Natural killer cell (primary cell): ENCODE measurements around the gene TNS2. TPM values are rescaled to one million over a fixed set of nuclear protein-coding genes. Genes with fewer than 3 reads are reported as not detected.

Experiments used
- ATAC-seq, 3 donors: fragments of 150-1000 bp in 2 of 3; fragments of 200-7000 bp in 1 of 3; cut with Tn5 transposase; 1 replicate in 1 of 3; 2 replicates in 2 of 3; pipeline ENCODE4 v1.10.0; 2021; ENCODE audit warnings: mild to moderate bottlenecking in 2 of 3, moderate library complexity in 2 of 3
- DNase-seq, 2 donors: peaks; one replicate each; pipeline versions ENCODE4 v3.0.0 to v3.0.0-alpha.2; 2013 to 2021; ENCODE audit warnings: mixed read lengths in 1 of 2
- H3K27ac ChIP-seq: one replicate; pipeline ENCODE4 v1.5.1; 2013; ENCODE audit warnings: mild to moderate bottlenecking, low read length
- H3K27me3 ChIP-seq: one replicate; pipeline ENCODE4 v1.6.1; 2013; ENCODE audit warnings: low read length; ENCODE audit not compliant: control insufficient read depth, insufficient read depth
- H3K36me3 ChIP-seq: one replicate; pipeline ENCODE4 v1.6.1; 2013; ENCODE audit warnings: low read length; ENCODE audit not compliant: control insufficient read depth, insufficient read depth
- H3K4me1 ChIP-seq: one replicate; pipeline ENCODE4 v1.6.1; 2013; ENCODE audit warnings: low read length; ENCODE audit not compliant: control insufficient read depth, insufficient read depth
- H3K4me3 ChIP-seq: one replicate; pipeline ENCODE4 v1.5.1; 2013; ENCODE audit warnings: low read length
- H3K9me3 ChIP-seq: one replicate; pipeline ENCODE4 v1.6.1; 2013; ENCODE audit warnings: low read length; ENCODE audit not compliant: control insufficient read depth, insufficient read depth
- H3K27ac Mint-ChIP-seq, 2 donors: one replicate each; pipeline ENCODE4 v1.8.0; 2022; ENCODE audit warnings: mild to moderate bottlenecking in 2 of 2, mixed read lengths in 2 of 2, moderate library complexity in 1 of 2
- H3K27me3 Mint-ChIP-seq, 2 donors: one replicate each; pipeline ENCODE4 v1.8.0; 2022; ENCODE audit warnings: low read depth in 2 of 2, mixed read lengths in 2 of 2
- H3K36me3 Mint-ChIP-seq: one replicate; pipeline ENCODE4 v1.8.0; 2022; ENCODE audit warnings: mixed read lengths
- H3K4me1 Mint-ChIP-seq, 2 donors: one replicate each; pipeline ENCODE4 v1.8.0; 2022; ENCODE audit warnings: mixed read lengths in 2 of 2
- H3K4me3 Mint-ChIP-seq: one replicate; pipeline ENCODE4 v1.8.0; 2022; ENCODE audit warnings: mild to moderate bottlenecking, moderate library complexity, mixed read lengths
- H3K9me3 Mint-ChIP-seq, 2 donors: one replicate each; pipeline ENCODE4 v1.8.0; 2022; ENCODE audit warnings: mixed read lengths in 2 of 2
- CTCF ChIP-seq: fragments of 200-600 bp; IDR thresholded peaks from one replicate; pipeline ENCODE4 v1.8.0; 2022; ENCODE audit warnings: antibody characterized with exemption
- WGBS: methylation state at CpG from one replicate; pipeline ENCODE4 v1.1.7; 2013; ENCODE audit warnings: missing lambda C conversion rate; ENCODE audit not compliant: insufficient coverage; 5-methylcytosine and 5-hydroxymethylcytosine counted together
- intact Hi-C: fragments of 100-400 bp; cut with micrococcal nuclease; formaldehyde crosslinking; loops from one replicate; pipeline ENCODE4 v1.14.2; 2022
- total RNA-seq, 4 donors: library from RNA; stranded (reverse); fragments of 120-200 nt in 1 of 4; gene quantifications; one replicate each; pipeline versions ENCODE4 v1.2.3 to v1.2.4, GENCODE V29; 2013 to 2022

Gene TNS2
- total RNA-seq, 3 donors from 2014 or later (not counting 1 experiment from before 2014, with no cell fraction given) = 0.95 to 1.8 (median 1.0) TPM

GRCh38 chr12:53039851-53040250 is 10.0 kb upstream of the TNS2 start:
- H3K4me3 Mint-ChIP-seq = no peak overlapping the region
- no peaks in the 10 kb centered on the region for H3K9me3 Mint-ChIP-seq
- no peak for TF ChIP-seq CTCF
- intact Hi-C loops = no loop called here
- ATAC-seq (no peak), DNase-seq (no peak)
- H3K4me1 Mint-ChIP-seq = peaks cover 9 to 15% of the 10 kb centered on the region in 2 donors
- H3K36me3 ChIP-seq = peaks cover 44% of the 10 kb centered on the region
- H3K27ac Mint-ChIP-seq = no peak overlapping the region
- no peaks in the 10 kb centered on the region for H3K27me3 ChIP-seq
- H3K4me1 ChIP-seq = peaks cover 10% of the 10 kb centered on the region
- H3K4me3 ChIP-seq = no peak overlapping the region
- H3K36me3 Mint-ChIP-seq = peaks cover 20% of the 10 kb centered on the region
- no peak overlapping the region for H3K27ac ChIP-seq
- H3K27me3 Mint-ChIP-seq = peaks cover 0 to 3% of the 10 kb centered on the region in 2 donors
- no peaks in the 10 kb centered on the region for H3K9me3 ChIP-seq
- 90% methylated on average over 2 of the region's 4 CpGs for WGBS

GRCh38 chr12:53042607-53043454 is 7.0 kb upstream of the TNS2 start:
- WGBS = 94% methylated on average over 7 of the region's 7 CpGs
- H3K27ac ChIP-seq = no peak overlapping the region

GRCh38 chr12:53044052-53044581 is 5.7 kb upstream of the TNS2 start:
- peaks cover 12% of the 10 kb centered on the region for H3K36me3 Mint-ChIP-seq
- H3K4me1 Mint-ChIP-seq = peaks cover 10 to 17% of the 10 kb centered on the region in 2 donors
- H3K27ac ChIP-seq = no peak overlapping the region
- 72% methylated on average over 10 of the region's 10 CpGs for WGBS
- peaks cover 19% of the 10 kb centered on the region for H3K4me1 ChIP-seq
- H3K4me3 ChIP-seq = no peak overlapping the region
- no peak overlapping the region for H3K27ac Mint-ChIP-seq
- no peaks in the 10 kb centered on the region for H3K9me3 Mint-ChIP-seq
- H3K36me3 ChIP-seq = peaks cover 11% of the 10 kb centered on the region
- TF ChIP-seq CTCF = no peak
- DNase-seq (no peak), ATAC-seq (no peak)
- intact Hi-C loops = no loop called here
- H3K27me3 Mint-ChIP-seq = peaks cover 0 to 4% of the 10 kb centered on the region in 2 donors
- H3K27me3 ChIP-seq = no peaks in the 10 kb centered on the region
- no peaks in the 10 kb centered on the region for H3K9me3 ChIP-seq
- H3K4me3 Mint-ChIP-seq = peak overlapping the region; percentile 13

More at GRCh38 chr12:53042607-53043454, 7.0 kb upstream of the TNS2 start:
- Mint-ChIP-seq H3K9me3 (no peaks in the 10 kb centered on the region), H3K4me3 (no peak overlapping the region), H3K27me3 (peaks cover 0 to 4% of the 10 kb centered on the region in 2 donors), H3K4me1 (peaks cover 17 to 28% of the 10 kb centered on the region in 2 donors), H3K27ac (peak overlapping the region in 1 of 2 donors; percentile 39), H3K36me3 (peaks cover 20% of the 10 kb centered on the region)
- Histone ChIP-seq H3K4me1 (peaks cover 25% of the 10 kb centered on the region), H3K9me3 (no peaks in the 10 kb centered on the region), H3K27me3 (no peaks in the 10 kb centered on the region), H3K4me3 (no peak overlapping the region), H3K36me3 (peaks cover 23% of the 10 kb centered on the region)
- no peak for TF ChIP-seq CTCF
- ATAC-seq = no peak
- intact Hi-C loops = no loop called here
- DNase-seq = no peak
